Activated naive CD4-positive, alpha-beta T cell treated with anti-CD3 and anti-CD28 coated beads, Interleukin-2, amount 10 ng/mL, durations not matched to agents 7 days and 5 days (primary cell): ENCODE results near the gene CHST7.

ENCODE experiments used
- CTCF ChIA-PET: fragments of 350-600 bp; sonication (Branson Sonifier 250); formaldehyde crosslinking; loops from one replicate; lab custom pipeline; 2021; ENCODE audit warnings: antibody characterized with exemption; lab: Charles Lee
- DNase-seq: peaks from one replicate; pipeline ENCODE4 v3.0.0-alpha.2; 2020
- H3K27ac Mint-ChIP-seq: one replicate; pipeline ENCODE4 v1.8.0; 2021; ENCODE audit warnings: mild to moderate bottlenecking, moderate library complexity, mixed read lengths
- H3K27me3 Mint-ChIP-seq: one replicate; pipeline ENCODE4 v1.8.0; 2021; ENCODE audit warnings: mild to moderate bottlenecking, mixed read lengths
- H3K36me3 Mint-ChIP-seq: one replicate; pipeline ENCODE4 v1.8.0; 2021; ENCODE audit warnings: mixed read lengths
- H3K4me1 Mint-ChIP-seq: one replicate; pipeline ENCODE4 v1.8.0; 2021; ENCODE audit warnings: mixed read lengths
- H3K4me3 Mint-ChIP-seq: one replicate; pipeline ENCODE4 v1.8.0; 2021; ENCODE audit warnings: mild to moderate bottlenecking, moderate library complexity, mixed read lengths
- H3K9me3 Mint-ChIP-seq: one replicate; pipeline ENCODE4 v1.8.0; 2021; ENCODE audit warnings: mixed read lengths

Gene CHST7

DNA sequence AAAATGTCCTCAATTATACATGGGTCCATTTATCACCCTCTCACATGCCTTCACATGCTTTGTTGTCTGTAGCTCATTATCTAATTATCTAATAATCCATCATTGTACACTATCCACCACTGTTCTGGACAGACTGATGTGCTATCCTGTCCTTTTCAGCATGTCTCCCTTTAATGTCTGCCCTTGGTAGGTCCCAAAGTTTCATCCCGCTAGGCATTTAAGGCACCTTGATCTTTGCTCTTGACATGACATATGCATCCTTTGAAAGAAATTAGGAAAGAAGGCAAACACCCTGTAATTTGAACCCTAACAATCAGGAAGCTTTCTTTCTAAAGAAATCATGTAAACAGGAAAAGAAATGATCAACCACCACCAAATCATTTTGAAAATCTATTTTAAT lies 5.7 kb downstream of the CHST7 start:
- H3K4me3 Mint-ChIP-seq = no peak overlapping the region
- no peak for DNase-seq
- peaks cover 46% of the 10 kb centered on the region for H3K36me3 Mint-ChIP-seq
- no peaks in the 10 kb centered on the region for H3K9me3 Mint-ChIP-seq
- H3K27ac Mint-ChIP-seq = no peak overlapping the region
- H3K27me3 Mint-ChIP-seq = no peaks in the 10 kb centered on the region
- CTCF ChIA-PET = interaction anchor here (0.6 to 1.5 kb wide), 2 partner anchors 63 to 333 kb away, joined by 4 to 6 read pairs; no protein-coding TSS in a partner anchor
- peaks cover 40% of the 10 kb centered on the region for H3K4me1 Mint-ChIP-seq

DNA sequence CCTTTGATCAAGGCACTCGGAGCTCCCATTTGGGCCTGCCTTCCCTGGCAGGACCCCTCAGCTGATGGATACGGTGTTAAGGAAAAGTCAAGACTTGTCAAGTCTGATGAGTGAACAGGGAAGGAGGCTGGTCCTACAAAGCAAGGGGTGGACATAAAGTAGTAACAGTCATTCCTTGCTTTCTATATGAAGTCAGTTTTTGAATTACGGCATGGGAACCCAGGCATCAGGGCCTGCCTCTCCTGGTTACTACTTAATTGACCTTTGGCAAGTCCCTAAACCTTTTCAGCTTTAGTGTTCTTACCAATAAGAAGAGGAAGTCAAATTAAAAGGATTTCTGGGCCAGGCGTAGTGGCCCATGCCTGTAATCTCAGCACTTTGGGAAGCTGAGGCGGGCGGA lies 7.0 kb downstream of the CHST7 start:
- Mint-ChIP-seq H3K27me3 (no peaks in the 10 kb centered on the region), H3K36me3 (peaks cover 47% of the 10 kb centered on the region), H3K27ac (no peak overlapping the region), H3K4me3 (no peak overlapping the region), H3K9me3 (no peaks in the 10 kb centered on the region), H3K4me1 (peaks cover 44% of the 10 kb centered on the region)
- CTCF ChIA-PET = no interaction called here
- no peak for DNase-seq

DNA sequence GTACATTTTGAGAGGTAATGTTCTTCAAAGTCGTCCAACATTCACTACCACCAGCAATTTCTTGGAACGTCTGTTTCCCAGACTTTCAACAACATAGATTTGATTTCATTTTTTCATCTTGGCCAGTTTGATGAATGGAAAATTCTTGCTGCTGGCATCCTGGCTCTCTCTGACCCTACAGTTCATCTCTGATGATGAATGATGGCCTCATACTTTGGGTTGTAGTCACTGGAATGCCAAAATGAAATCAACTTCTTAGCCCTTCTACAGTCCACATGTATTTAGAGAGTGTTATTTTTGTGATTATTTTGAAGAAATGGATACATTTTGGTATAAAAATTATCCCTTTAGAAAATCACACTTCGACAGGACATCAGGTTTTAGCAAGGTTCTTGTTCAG lies 8.8 kb downstream of the CHST7 start:
- no peaks in the 10 kb centered on the region for H3K27me3 Mint-ChIP-seq
- H3K4me1 Mint-ChIP-seq = peaks cover 42% of the 10 kb centered on the region
- no peak overlapping the region for H3K27ac Mint-ChIP-seq
- no peak for DNase-seq
- peaks cover 41% of the 10 kb centered on the region for H3K36me3 Mint-ChIP-seq
- no peak overlapping the region for H3K4me3 Mint-ChIP-seq
- CTCF ChIA-PET = no interaction called here
- no peaks in the 10 kb centered on the region for H3K9me3 Mint-ChIP-seq

DNA sequence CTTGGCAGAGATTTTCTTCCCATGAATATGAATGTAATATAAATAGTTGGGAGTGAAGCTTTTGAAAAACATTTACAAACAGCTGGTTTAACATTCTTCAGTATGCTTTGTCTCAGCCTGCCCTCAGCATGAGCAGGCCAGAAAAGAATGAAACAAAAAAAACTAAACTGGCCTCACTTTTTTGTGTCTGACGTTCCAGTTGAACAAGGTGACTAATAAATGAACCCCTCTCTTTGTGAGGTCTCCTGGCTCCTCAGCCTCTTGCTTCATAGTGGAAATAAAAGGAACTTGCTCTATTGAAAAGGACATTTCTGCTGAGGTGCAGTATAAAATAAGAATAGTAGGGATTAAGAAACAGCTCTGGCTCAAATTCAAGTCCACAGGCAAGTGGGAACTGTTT lies 9.4 kb downstream of the CHST7 start:
- Mint-ChIP-seq H3K36me3 (peaks cover 34% of the 10 kb centered on the region), H3K27me3 (no peaks in the 10 kb centered on the region), H3K4me1 (peaks cover 41% of the 10 kb centered on the region), H3K27ac (no peak overlapping the region), H3K9me3 (no peaks in the 10 kb centered on the region), H3K4me3 (no peak overlapping the region)
- CTCF ChIA-PET = no interaction called here
- no peak for DNase-seq

DNA sequence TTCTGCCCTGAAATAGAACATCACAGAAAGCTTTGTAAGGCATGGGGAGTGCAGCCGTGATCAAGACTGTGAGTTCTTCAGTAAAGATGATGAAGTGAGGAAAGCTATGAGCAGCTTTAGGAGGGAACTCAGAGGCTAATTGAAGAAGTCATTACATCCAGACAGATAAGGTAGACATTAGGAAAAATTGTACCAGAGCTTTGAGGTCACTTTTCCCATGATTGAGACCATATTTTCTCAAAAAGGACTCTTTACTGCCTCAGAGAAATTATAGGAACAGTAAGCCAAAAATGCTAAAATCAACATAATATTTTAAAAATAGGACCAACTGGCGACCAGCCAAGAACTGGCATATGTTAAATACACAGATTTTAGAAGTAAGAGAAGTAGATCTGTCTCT lies 11.2 kb downstream of the CHST7 start:
- Mint-ChIP-seq H3K9me3 (no peaks in the 10 kb centered on the region), H3K4me3 (no peak overlapping the region), H3K4me1 (peaks cover 42% of the 10 kb centered on the region), H3K27ac (no peak overlapping the region), H3K36me3 (peaks cover 29% of the 10 kb centered on the region), H3K27me3 (no peaks in the 10 kb centered on the region)
- no peak for DNase-seq
- CTCF ChIA-PET = no interaction called here

DNA sequence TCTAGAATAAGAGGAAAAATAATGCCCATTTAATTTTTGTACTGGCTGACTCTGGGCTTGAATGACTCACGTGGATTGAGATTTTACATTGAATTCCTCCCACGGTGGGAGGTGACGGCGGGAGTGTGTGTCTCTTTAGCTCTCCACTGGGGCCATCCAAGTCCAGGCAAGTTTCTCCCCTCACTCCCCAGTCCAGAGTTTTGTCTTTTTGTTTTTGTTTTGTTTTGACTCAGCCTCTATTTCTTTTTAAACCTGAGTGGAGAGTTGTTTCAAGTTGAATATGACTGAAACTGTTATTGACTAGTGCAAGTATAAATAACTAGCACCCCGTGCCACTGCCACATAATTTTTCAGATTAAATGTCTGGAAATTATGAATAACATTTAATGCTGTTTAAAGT lies 13.6 kb downstream of the CHST7 start:
- Mint-ChIP-seq H3K4me3 (no peak overlapping the region), H3K9me3 (no peaks in the 10 kb centered on the region), H3K27ac (peak overlapping the region; percentile 92), H3K27me3 (no peaks in the 10 kb centered on the region), H3K4me1 (peaks cover 51% of the 10 kb centered on the region), H3K36me3 (peaks cover 25% of the 10 kb centered on the region)
- CTCF ChIA-PET = interaction anchor here (0.7 to 1.5 kb wide), 2 partner anchors 23 to 24 kb away, joined by 3 read pairs; no protein-coding TSS in a partner anchor
- DNase-seq = no peak

DNA sequence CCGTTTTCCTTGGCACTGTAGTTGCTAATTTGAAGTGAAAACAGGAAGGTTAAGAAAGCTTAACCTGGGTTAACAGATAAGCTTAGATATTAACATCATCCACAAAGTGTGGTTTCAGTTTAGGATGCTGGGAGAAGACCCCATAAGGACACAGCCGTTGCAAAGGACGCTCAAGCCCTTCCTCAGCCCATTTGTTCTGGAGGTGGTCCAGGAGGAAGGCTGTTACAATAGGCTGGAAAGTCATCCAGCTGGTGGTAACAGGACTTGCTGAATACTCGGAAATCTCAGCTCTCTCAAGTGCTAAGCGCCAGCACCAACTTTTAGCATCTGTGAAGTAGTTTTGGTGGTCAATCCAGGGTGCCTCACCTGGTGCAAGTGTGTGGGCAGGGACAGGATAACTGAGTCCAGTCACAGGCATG lies 14.2 kb downstream of the CHST7 start:
- H3K9me3 Mint-ChIP-seq = no peaks in the 10 kb centered on the region
- no peak for DNase-seq
- CTCF ChIA-PET = interaction anchor here (0.7 kb wide), 1 partner anchor 24 kb away, joined by 3 read pairs; no protein-coding TSS in a partner anchor
- H3K4me3 Mint-ChIP-seq = peak overlapping the region; percentile 58
- H3K27ac Mint-ChIP-seq = peak overlapping the region; percentile 92
- peaks cover 23% of the 10 kb centered on the region for H3K36me3 Mint-ChIP-seq
- no peaks in the 10 kb centered on the region for H3K27me3 Mint-ChIP-seq
- H3K4me1 Mint-ChIP-seq = peaks cover 51% of the 10 kb centered on the region

DNA sequence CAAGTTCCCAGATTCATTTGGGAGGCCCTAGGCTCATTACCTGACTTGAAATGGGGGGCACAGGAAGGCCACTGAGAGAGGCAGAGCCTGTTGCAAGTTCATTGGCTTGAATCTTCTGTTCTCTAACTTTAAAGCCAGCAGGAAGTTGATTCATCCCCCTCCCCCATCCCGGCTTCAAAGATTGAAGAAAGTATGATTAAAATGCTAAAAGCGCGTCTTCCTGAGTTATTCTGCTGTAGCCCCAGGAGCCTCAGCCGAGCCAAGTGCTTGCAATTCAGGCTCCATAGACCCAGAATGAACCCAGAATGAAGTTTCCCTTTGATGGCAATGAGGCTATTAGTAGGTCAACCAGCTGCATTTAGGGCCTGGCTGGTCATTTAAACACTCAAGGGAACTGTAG lies 14.7 kb downstream of the CHST7 start:
- peaks cover 51% of the 10 kb centered on the region for H3K4me1 Mint-ChIP-seq
- H3K27me3 Mint-ChIP-seq = no peaks in the 10 kb centered on the region
- H3K9me3 Mint-ChIP-seq = no peaks in the 10 kb centered on the region
- H3K27ac Mint-ChIP-seq = peak overlapping the region; percentile 92
- CTCF ChIA-PET = interaction anchor here (0.6 kb wide), 1 partner anchor 14 kb away, joined by 3 read pairs; no protein-coding TSS in a partner anchor
- H3K36me3 Mint-ChIP-seq = peaks cover 23% of the 10 kb centered on the region
- DNase-seq = peak; percentile 72
- H3K4me3 Mint-ChIP-seq = peak overlapping the region; percentile 58

DNA sequence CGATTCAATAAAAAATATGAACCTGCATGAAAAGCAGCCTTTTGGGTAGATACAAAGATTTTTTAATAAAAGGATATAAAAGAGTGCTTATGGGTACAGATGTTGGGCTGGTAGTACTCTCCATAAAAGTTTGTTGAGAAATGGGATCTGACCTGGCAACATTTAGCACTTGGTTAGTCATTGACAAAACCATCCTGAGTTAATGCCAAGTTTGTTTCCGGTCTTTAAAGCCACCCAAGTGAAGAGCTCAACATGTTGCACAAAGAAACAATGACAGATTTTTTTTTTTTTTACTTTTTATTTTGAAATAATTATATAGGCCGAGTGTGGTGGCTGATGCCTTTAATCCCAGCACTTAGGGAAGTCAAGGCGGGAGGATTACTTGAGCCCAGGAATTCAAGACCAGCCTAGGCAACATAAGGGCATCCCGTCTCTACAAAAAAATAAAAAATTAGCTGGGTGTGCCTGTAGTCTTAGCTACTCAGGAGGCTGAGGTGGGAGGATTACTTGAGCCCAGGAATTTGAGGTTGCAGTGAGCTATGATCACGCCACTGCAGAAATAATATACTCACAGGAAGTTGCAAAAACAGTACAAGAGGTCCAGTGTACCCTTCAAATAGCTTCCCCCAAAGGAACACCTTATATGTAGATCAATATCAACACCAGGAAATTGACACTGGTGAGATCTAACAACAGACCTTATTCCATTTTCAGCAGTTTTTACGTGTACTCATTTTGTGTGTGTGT lies 16.6 kb downstream of the CHST7 start:
- Mint-ChIP-seq H3K4me3 (no peak overlapping the region), H3K27me3 (no peaks in the 10 kb centered on the region)

DNA sequence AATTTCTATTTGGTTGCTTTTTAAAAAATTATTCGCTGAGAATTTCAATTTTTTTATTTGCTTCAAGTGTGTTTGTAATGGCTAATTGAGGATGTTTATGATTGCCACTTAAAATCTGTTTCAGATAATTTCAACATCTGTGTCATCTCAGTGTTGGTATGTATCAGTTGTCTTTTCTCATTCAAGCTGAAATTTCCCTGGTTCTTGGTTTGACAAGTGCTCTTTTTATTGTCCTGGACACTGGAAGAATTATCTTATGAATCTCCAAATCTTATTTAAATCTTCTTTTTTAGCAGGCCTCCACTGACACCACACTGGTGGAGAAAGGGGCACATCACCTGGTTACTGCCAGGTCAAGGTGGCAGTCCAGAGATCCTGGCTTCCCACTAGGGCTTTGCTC lies 21.5 kb downstream of the CHST7 start:
- CTCF ChIA-PET = no interaction called here
- Mint-ChIP-seq H3K27ac (no peak overlapping the region), H3K27me3 (no peaks in the 10 kb centered on the region), H3K4me3 (no peak overlapping the region), H3K4me1 (peaks cover 19% of the 10 kb centered on the region), H3K36me3 (peaks cover 22% of the 10 kb centered on the region), H3K9me3 (no peaks in the 10 kb centered on the region)
- DNase-seq = no peak

More for the DNA sequence above, 16.6 kb downstream of the CHST7 start:
- CTCF ChIA-PET = interaction anchor here (0.6 to 1.3 kb wide), 2 partner anchors 10 to 33 kb away, joined by 4 to 5 read pairs; no protein-coding TSS in a partner anchor
- Mint-ChIP-seq H3K4me1 (peaks cover 48% of the 10 kb centered on the region), H3K9me3 (no peaks in the 10 kb centered on the region), H3K27ac (peak overlapping the region; percentile 70), H3K36me3 (peaks cover 25% of the 10 kb centered on the region)
- DNase-seq = no peak

DNA sequence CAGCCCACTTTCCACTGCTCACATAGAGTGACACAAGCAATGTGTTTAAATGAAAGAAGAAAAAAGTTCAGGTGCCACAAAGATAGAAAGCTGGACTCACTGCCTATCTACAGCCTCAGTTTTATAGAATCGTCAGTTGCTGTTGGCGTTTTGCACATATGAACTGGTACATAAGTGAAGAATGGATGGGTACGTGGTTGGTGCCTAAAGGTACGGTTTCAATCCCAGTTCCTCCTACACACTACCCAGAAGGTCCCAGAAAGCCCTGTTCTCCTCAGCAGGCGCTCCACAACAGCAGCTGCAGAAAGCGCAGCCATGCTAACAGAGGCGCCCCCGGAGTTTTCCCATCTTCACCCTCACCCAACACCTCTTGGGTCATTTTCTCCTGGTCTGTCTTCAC lies 23.6 kb downstream of the CHST7 start:
- Mint-ChIP-seq H3K27me3 (no peaks in the 10 kb centered on the region), H3K27ac (peak overlapping the region; percentile 42)
- CTCF ChIA-PET = no interaction called here

DNA sequence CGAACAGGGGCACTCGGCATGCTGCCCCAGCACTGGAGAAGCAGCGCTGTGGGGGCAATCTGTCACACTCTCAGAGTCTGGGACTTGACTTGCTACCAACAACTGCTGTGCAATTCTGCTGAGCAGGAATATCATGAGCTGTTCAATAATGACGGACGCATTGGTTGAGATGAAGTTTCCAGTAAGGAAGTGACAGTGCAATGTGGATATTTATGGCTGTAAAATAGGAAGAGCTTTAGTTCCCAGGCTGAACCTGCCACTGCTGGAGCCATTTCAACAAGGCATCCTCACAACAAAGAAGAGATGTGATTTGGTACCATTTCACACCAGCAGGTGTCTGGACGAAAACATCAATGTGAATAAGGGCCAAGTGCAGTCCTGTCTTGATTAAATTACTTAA lies 24.2 kb downstream of the CHST7 start:
- CTCF ChIA-PET = no interaction called here
- Mint-ChIP-seq H3K36me3 (peaks cover 30% of the 10 kb centered on the region), H3K27me3 (no peaks in the 10 kb centered on the region), H3K4me1 (peaks cover 10% of the 10 kb centered on the region), H3K9me3 (no peaks in the 10 kb centered on the region), H3K27ac (no peak overlapping the region), H3K4me3 (no peak overlapping the region)
- no peak for DNase-seq

More for the DNA sequence above, 23.6 kb downstream of the CHST7 start:
- DNase-seq = no peak
- Mint-ChIP-seq H3K9me3 (no peaks in the 10 kb centered on the region), H3K36me3 (peaks cover 27% of the 10 kb centered on the region), H3K4me3 (no peak overlapping the region), H3K4me1 (peaks cover 12% of the 10 kb centered on the region)

DNA sequence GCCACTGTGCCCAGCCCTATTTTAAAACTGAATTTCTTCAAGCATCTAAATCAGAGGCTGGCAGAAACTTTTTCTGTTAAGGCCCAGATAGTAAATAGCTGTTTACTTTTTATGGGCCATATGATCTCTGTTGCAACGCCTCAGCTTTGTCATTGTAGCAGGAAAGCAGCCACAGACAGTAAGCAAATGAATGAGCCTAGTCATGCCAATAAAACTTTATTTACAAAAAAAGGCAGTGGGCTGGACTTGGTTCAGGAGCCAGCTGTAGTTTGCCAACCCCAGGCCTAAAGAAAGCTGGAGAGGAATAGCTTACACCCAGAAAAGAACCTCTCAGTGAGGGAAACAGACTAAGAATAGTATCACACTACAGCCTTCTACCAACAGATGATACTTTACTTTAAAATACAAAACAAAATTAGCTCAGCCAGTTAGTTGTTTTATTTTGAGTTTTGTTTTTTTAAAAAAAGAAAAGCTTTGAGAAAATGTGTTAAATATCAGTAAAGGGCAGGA lies 25.5 kb downstream of the CHST7 start:
- Mint-ChIP-seq H3K4me1 (peaks cover 12% of the 10 kb centered on the region), H3K4me3 (no peak overlapping the region), H3K27ac (no peak overlapping the region), H3K36me3 (peaks cover 32% of the 10 kb centered on the region), H3K27me3 (no peaks in the 10 kb centered on the region), H3K9me3 (no peaks in the 10 kb centered on the region)
- CTCF ChIA-PET = interaction anchor here (0.9 kb wide), 1 partner anchor 9 kb away, joined by 4 read pairs; no protein-coding TSS in a partner anchor
- no peak for DNase-seq

DNA sequence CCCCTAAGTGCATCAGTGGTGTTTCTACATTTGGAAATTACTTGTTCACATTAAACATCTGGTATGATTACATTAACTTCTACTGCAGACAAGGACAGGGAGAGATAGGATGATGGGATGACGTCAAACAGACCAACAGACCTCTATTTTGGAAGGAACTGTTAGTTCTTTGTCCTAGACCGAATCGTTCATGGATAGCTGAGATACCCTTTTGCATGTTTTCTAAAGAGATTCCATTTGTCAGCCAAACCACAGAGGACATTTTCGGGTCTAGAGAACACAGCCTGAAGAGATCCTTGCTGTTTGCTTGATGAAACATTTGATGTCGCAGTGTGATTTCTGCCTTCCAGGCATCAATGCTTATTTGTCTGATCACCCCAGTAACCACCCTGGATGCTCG lies 27.7 kb downstream of the CHST7 start:
- peaks cover 29% of the 10 kb centered on the region for H3K36me3 Mint-ChIP-seq
- H3K4me1 Mint-ChIP-seq = peaks cover 10% of the 10 kb centered on the region
- no peaks in the 10 kb centered on the region for H3K9me3 Mint-ChIP-seq
- H3K27me3 Mint-ChIP-seq = no peaks in the 10 kb centered on the region
- DNase-seq = no peak
- H3K4me3 Mint-ChIP-seq = no peak overlapping the region
- no peak overlapping the region for H3K27ac Mint-ChIP-seq
- CTCF ChIA-PET = no interaction called here
